Smooth muscle cell (in vitro differentiated cells): ENCODE data around the gene GADD45G. TPM values are rescaled to one million over a fixed set of nuclear protein-coding genes. Genes with fewer than 3 reads are reported as not detected.

Experiments
- DNase-seq: peaks from one replicate; lab custom pipeline; 2025; ENCODE audit not compliant: unreplicated experiment; lab: John Stamatoyannopoulos, UW
- H2AFZ ChIP-seq: fragments of 200-600 bp; sonication (generic); 2 replicates; pipeline ENCODE4 v1.6.0; 2016; ENCODE audit warnings: antibody characterized with exemption, low read depth, mild to moderate bottlenecking
- H3F3A ChIP-seq: fragments of 200-600 bp; sonication (generic); 2 replicates; pipeline ENCODE4 v1.6.0; 2017; ENCODE audit warnings: antibody characterized with exemption, low read depth
- H3K27ac ChIP-seq: fragments of 200-600 bp; sonication (generic); 2 replicates; pipeline ENCODE4 v1.5.1; 2016; ENCODE audit warnings: low read depth, mild to moderate bottlenecking
- H3K27me3 ChIP-seq: fragments of 200-600 bp; sonication (generic); 2 replicates; pipeline ENCODE4 v1.6.1; 2016; ENCODE audit warnings: low read depth, mild to moderate bottlenecking
- H3K36me3 ChIP-seq: fragments of 200-600 bp; sonication (generic); 2 replicates; pipeline ENCODE4 v1.5.1; 2016; ENCODE audit warnings: low read depth
- H3K4me1 ChIP-seq: fragments of 200-600 bp; sonication (generic); 2 replicates; pipeline ENCODE4 v1.5.1; 2016; ENCODE audit warnings: low read depth
- H3K4me2 ChIP-seq: fragments of 200-600 bp; sonication (generic); 2 replicates; pipeline ENCODE4 v1.6.0; 2016; ENCODE audit warnings: mild to moderate bottlenecking
- H3K4me3 ChIP-seq: fragments of 200-600 bp; sonication (generic); 2 replicates; pipeline ENCODE4 v1.5.1; 2016; ENCODE audit warnings: mild to moderate bottlenecking
- H3K79me2 ChIP-seq: fragments of 200-600 bp; sonication (generic); 2 replicates; pipeline ENCODE4 v1.6.0; 2016; ENCODE audit warnings: low read depth, mild to moderate bottlenecking
- H3K9ac ChIP-seq: fragments of 200-600 bp; sonication (generic); 2 replicates; pipeline ENCODE4 v1.6.0; 2016; ENCODE audit warnings: low read depth
- H3K9me3 ChIP-seq: fragments of 200-600 bp; sonication (generic); replicated peaks from 2 replicates; pipeline ENCODE4 v1.5.1; 2016; ENCODE audit warnings: low read depth
- H4K20me1 ChIP-seq: fragments of 200-600 bp; sonication (generic); 2 replicates; pipeline ENCODE4 v1.6.0; 2016; ENCODE audit warnings: low read depth
- CTCF ChIP-seq: fragments of 200-600 bp; sonication (generic); IDR thresholded peaks from 2 replicates; pipeline ENCODE4 v1.5.1; 2017; ENCODE audit warnings: borderline replicate concordance, mild to moderate bottlenecking, antibody characterized with exemption; ENCODE audit not compliant: insufficient read depth, poor library complexity, severe bottlenecking
- WGBS: methylation state at CpG from one replicate; pipeline ENCODE4 v1.1.7; 2016; ENCODE audit warnings: low lambda C conversion rate; 5-methylcytosine and 5-hydroxymethylcytosine counted together
- polyA plus RNA-seq: library from polyadenylated mRNA; unstranded; fragments of >200 nt; fragmentation: Nextera tagmentation; extraction: Ambion mirVana; gene quantifications from 2 replicates; pipeline ENCODE4 v1.2.1, GENCODE V29; 2016
- total RNA-seq: library from RNA; depleted of rRNA; stranded (reverse); fragments of >200 nt; gene quantifications from 2 replicates; pipeline ENCODE4 v1.2.3, GENCODE V29; 2014

GADD45G gene
- total and polyA plus RNA-seq, 2 experiments from 2014 or later = 6.9 to 10.7 TPM

DNA sequence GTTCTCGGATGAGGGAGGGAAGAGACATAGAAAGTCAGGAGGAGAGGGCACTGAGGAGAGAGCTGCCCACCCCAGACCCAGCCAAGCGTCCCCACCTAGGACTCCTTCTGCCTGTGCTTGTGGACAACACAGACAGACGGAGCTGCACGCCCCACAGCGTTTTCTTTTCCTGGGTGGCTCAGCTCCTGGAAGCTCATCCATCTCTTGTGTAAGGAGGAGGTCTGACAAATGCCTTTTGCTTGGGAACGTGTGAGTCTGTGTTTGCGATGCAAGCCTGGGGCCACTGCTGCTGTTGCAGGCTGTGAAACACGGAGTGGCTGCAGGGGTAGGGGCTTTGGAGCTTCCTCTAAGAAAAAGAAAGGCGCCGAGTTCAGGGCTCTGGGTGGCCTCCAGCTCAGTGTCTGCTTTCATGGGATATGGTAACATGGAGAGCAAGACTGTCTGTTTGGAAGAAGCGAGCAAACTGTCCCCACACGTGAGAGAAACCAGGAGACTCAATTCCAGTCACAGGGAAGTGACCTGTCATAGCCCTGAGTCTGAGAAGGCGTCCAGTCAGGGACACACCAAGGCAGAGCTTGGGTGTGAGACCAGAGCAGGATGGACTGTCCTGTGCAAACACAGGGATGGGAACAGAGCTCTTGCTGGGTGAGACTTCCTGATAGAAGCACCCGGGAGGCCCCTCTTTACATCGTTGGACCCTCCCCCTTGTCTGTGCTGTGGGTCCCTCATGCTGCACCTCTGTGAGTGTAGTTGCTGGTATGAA is 42.7 kb downstream of the GADD45G start:
- DNase-seq = no peak
- Histone ChIP-seq H2AFZ (no peak overlapping the region), H3K36me3 (no peaks in the 10 kb centered on the region), H3F3A (no peaks in the 10 kb centered on the region), H3K79me2 (no peaks in the 10 kb centered on the region), H3K4me2 (no peak overlapping the region), H3K9me3 (no peaks in the 10 kb centered on the region), H3K4me1 (no peaks in the 10 kb centered on the region), H3K27me3 (no peaks in the 10 kb centered on the region), H3K9ac (no peak overlapping the region), H3K4me3 (no peak overlapping the region), H4K20me1 (no peaks in the 10 kb centered on the region), H3K27ac (no peak overlapping the region)
- TF ChIP-seq CTCF = no peak
- 60% methylated on average over 15 of the region's 15 CpGs for WGBS

GRCh38 chr9:89648247-89649000 is 43.6 kb downstream of the GADD45G start:
- Histone ChIP-seq H2AFZ (no peak overlapping the region), H3K9ac (no peak overlapping the region), H3F3A (no peaks in the 10 kb centered on the region), H3K9me3 (no peaks in the 10 kb centered on the region), H3K36me3 (no peaks in the 10 kb centered on the region), H3K27me3 (no peaks in the 10 kb centered on the region), H3K4me1 (no peaks in the 10 kb centered on the region), H3K4me2 (no peak overlapping the region), H3K4me3 (no peak overlapping the region), H3K27ac (no peak overlapping the region), H3K79me2 (no peaks in the 10 kb centered on the region), H4K20me1 (no peaks in the 10 kb centered on the region)
- WGBS = 69% methylated on average over 11 of the region's 11 CpGs
- no peak for DNase-seq
- TF ChIP-seq CTCF = no peak

DNA sequence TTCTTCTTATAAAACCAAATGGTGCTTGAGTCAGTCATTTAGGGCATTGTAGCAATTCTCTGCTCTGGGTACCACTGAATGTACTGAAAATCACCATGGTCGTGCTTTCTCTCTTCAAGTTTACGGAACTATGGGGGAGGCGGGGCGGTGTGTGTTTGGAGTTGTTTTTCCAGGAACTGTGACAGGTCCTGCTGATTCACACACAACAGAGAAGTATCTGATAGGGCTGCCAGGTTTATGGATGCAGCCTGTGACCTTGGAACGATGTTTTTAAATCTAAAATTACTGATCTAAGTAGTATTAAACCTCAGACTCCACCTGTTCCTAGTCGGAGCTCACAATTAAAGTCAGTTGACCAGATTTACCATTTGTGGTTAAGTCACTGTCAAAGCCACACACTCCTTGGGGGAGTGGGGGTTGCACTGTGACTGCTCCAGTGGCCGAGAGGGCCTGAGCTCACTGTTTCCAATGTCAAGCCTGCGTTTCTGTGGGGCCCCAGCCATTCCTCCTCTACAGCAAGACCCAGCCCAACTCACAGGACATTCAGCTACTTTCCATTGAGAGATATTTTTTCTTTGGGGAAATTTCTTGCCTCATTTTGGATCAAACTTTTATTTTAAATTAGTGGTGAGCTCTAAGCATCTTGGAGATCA is 44.4 kb downstream of the GADD45G start:
- Histone ChIP-seq H3K9me3 (no peaks in the 10 kb centered on the region), H2AFZ (no peak overlapping the region), H3K9ac (no peak overlapping the region), H3K4me1 (no peaks in the 10 kb centered on the region), H3K4me2 (no peak overlapping the region), H3K27ac (no peak overlapping the region), H4K20me1 (no peaks in the 10 kb centered on the region), H3K36me3 (no peaks in the 10 kb centered on the region), H3F3A (no peaks in the 10 kb centered on the region), H3K27me3 (no peaks in the 10 kb centered on the region), H3K79me2 (no peaks in the 10 kb centered on the region), H3K4me3 (no peak overlapping the region)
- no peak for TF ChIP-seq CTCF
- WGBS = 61% methylated on average over 8 of the region's 8 CpGs
- DNase-seq = no peak
